A673 (cell line): ENCODE measurements around the gene MIER2. TPM values are rescaled to one million over a fixed set of nuclear protein-coding genes. Genes with fewer than 3 reads are reported as not detected.

Experiments used
- BruUV-seq: library from RNA; stranded (reverse); fragments of 400-500 nt; replicated peaks from 2 replicates; lab custom pipeline; 2021; lab: Mats Ljungman, UMichigan
- CTCF ChIA-PET: fragments of 300-600 bp; sonication (Branson Sonifier 250); formaldehyde crosslinking; loops from one replicate; lab custom pipeline; 2022; ENCODE audit warnings: antibody characterized with exemption; lab: Charles Lee
- POLR2A ChIA-PET: fragments of 300-600 bp; sonication (Branson Sonifier 250); formaldehyde crosslinking; loops from one replicate; lab custom pipeline; 2022; ENCODE audit warnings: antibody characterized with exemption; ENCODE audit not compliant: low non-redundant PET; lab: Charles Lee
- DNase-seq: peaks from one replicate; pipeline ENCODE4 v3.0.0-alpha.2; 2015; ENCODE audit warnings: low spot score
- H3K27ac ChIP-seq: fragments of 200-600 bp; sonication (generic); 2 replicates; pipeline ENCODE4 v1.5.1; 2016; ENCODE audit warnings: mixed run types, low read depth, mild to moderate bottlenecking, mixed read lengths, antibody characterized with exemption, low read length; ENCODE audit not compliant: poor library complexity, severe bottlenecking
- H3K27me3 ChIP-seq: fragments of 200-600 bp; sonication (generic); replicated peaks from 2 replicates; pipeline ENCODE4 v1.6.1; 2017; ENCODE audit warnings: mixed run types, low read depth, mild to moderate bottlenecking, mixed read lengths, antibody characterized with exemption, low read length; ENCODE audit not compliant: insufficient read depth, poor library complexity
- H3K36me3 ChIP-seq: fragments of 200-600 bp; sonication (generic); 2 replicates; pipeline ENCODE4 v1.6.1; 2016; ENCODE audit warnings: mixed run types, mild to moderate bottlenecking, mixed read lengths, antibody characterized with exemption, low read length; ENCODE audit not compliant: insufficient read depth, poor library complexity, severe bottlenecking
- H3K4me1 ChIP-seq: fragments of 200-600 bp; sonication (generic); 2 replicates; pipeline ENCODE4 v1.6.1; 2017; ENCODE audit warnings: mixed run types, mild to moderate bottlenecking, mixed read lengths, antibody characterized with exemption, low read length; ENCODE audit not compliant: insufficient read depth, poor library complexity, severe bottlenecking
- H3K4me3 ChIP-seq: fragments of 200-600 bp; sonication (generic); 2 replicates; pipeline ENCODE4 v1.5.1; 2016; ENCODE audit warnings: low read depth, mixed run types, mild to moderate bottlenecking, mixed read lengths, low read length; ENCODE audit not compliant: poor library complexity, severe bottlenecking
- H3K9me3 ChIP-seq: fragments of 200-600 bp; sonication (generic); 2 replicates; pipeline ENCODE4 v1.6.1; 2016; ENCODE audit warnings: mixed run types, low read depth, mild to moderate bottlenecking, mixed read lengths, antibody characterized with exemption, low read length; ENCODE audit not compliant: poor library complexity, severe bottlenecking
- EZH2 ChIP-seq: fragments of 200-600 bp; sonication (generic); IDR thresholded peaks from 2 replicates; pipeline ENCODE4 v1.6.1; 2017; ENCODE audit warnings: borderline replicate concordance, low read depth, mild to moderate bottlenecking, mixed read lengths, antibody characterized with exemption, low read length; ENCODE audit not compliant: poor library complexity, severe bottlenecking
- intact Hi-C: fragments of 100-400 bp; cut with micrococcal nuclease; formaldehyde crosslinking; loops from one replicate; pipeline ENCODE4 v1.10.0; 2022; ENCODE audit not compliant: unreplicated experiment
- total RNA-seq: library from RNA; stranded (reverse); gene quantifications from 2 replicates; pipeline ENCODE4 v1.2.3, GENCODE V29; 2021
- TF ChIP-seq, protein P1 (sequence below): fragments of 300-800, 200-600 bp; sonication (generic); conservative IDR thresholded peaks from 2 replicates; pipeline ENCODE4 v1.5.1; 2017; ENCODE audit warnings: low read depth, mild to moderate bottlenecking, antibody characterized with exemption, low read length, moderate library complexity, mixed read lengths

Gene MIER2
- total RNA-seq, 1 experiment from 2014 or later: 47.8 TPM

DNA sequence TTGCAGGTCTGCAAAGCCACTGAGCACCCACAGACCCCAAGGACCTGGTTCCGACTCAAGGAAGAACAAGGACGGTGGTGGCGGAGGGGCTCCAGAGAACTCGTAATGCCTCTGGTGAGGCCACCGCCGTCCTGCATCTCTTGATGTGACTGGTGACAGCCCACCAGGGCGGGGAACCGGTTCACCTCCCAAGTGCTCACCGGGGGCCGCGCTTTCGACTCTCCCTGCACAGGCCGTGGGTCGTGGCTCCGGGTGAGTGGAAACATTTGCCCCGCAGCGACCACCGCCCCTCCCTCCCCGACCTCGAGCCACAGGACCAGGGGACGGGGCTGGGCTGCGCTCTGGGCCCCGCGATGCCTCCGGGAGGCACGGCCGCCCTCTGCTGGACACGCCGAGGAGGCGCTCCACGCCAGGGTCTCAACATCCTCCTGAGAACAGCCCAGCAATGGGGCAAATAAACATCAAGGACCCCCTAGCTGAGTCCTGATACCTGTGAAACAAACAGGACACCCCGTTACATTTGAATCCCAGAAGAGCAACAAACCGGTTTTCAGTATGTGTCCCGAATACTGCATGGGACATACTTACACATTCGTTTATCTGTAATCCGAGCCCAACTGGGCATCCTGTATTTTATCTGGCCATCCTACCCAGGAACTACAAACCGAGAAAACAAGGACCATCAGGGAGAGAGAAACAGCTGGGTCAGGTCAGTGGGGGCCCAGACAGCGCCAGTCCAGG is 49.5 kb downstream of the MIER2 start:
- CTCF ChIA-PET: interaction anchor here (0.6 kb wide), 1 partner anchor 841 kb away, joined by 3 read pairs; no protein-coding TSS in a partner anchor
- peak; percentile 49 for DNase-seq
- H3K27me3 ChIP-seq: peaks cover 32% of the 10 kb centered on the region
- no peak overlapping the region for H3K27ac ChIP-seq
- H3K36me3 ChIP-seq: no peaks in the 10 kb centered on the region
- H3K4me3 ChIP-seq: no peak overlapping the region
- TF ChIP-seq, protein P1, sequence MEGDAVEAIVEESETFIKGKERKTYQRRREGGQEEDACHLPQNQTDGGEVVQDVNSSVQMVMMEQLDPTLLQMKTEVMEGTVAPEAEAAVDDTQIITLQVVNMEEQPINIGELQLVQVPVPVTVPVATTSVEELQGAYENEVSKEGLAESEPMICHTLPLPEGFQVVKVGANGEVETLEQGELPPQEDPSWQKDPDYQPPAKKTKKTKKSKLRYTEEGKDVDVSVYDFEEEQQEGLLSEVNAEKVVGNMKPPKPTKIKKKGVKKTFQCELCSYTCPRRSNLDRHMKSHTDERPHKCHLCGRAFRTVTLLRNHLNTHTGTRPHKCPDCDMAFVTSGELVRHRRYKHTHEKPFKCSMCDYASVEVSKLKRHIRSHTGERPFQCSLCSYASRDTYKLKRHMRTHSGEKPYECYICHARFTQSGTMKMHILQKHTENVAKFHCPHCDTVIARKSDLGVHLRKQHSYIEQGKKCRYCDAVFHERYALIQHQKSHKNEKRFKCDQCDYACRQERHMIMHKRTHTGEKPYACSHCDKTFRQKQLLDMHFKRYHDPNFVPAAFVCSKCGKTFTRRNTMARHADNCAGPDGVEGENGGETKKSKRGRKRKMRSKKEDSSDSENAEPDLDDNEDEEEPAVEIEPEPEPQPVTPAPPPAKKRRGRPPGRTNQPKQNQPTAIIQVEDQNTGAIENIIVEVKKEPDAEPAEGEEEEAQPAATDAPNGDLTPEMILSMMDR: peak; percentile 84
- no peak for TF ChIP-seq EZH2
- intact Hi-C loops: no loop called here
- peaks cover 8% of the 10 kb centered on the region for H3K4me1 ChIP-seq
- H3K9me3 ChIP-seq: no peaks in the 10 kb centered on the region
- BruUV-seq: no TSS peak
- POLR2A ChIA-PET: no interaction called here

DNA sequence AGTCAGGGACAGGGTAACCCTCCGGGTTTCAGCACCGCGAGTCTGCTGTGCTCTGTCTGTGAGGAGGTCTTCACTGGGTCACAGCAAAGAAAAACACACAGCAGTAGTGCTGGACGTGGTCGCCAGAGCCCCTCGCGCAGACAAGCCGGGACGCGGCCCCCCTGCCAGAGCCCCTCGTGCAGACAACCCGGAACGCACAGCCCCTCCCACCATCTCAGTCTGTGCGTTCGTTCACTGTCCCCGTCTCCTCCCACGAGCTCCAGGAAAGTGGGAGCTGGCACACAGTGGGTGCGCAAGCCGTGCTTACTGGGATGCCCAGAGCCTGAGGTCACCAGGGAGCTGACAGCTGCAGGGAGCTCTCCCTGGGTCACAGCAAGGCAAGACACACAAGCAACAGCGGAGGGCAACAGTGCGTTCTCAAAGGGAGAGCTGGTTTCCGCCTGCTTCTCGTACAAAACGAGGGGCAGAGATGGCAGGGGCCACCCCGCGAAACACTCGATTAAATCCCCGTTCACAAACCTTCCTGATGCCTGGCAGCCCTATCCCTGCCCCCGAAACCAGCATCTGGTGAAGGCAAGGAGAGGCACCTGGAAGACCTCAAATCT is 50.2 kb downstream of the MIER2 start:
- DNase-seq: no peak
- ChIA-PET POLR2A (no interaction called here), CTCF (interaction anchor here (0.6 kb wide), 1 partner anchor 842 kb away, joined by 3 read pairs; no protein-coding TSS in a partner anchor)
- H3K4me3 ChIP-seq: no peak overlapping the region
- BruUV-seq: no TSS peak
- H3K36me3 ChIP-seq: no peaks in the 10 kb centered on the region
- H3K9me3 ChIP-seq: no peaks in the 10 kb centered on the region
- H3K27me3 ChIP-seq: peaks cover 32% of the 10 kb centered on the region
- H3K27ac ChIP-seq: no peak overlapping the region
- peaks cover 8% of the 10 kb centered on the region for H3K4me1 ChIP-seq
- TF ChIP-seq, protein P1: no peak
- no peak for TF ChIP-seq EZH2
- intact Hi-C loops: no loop called here

DNA sequence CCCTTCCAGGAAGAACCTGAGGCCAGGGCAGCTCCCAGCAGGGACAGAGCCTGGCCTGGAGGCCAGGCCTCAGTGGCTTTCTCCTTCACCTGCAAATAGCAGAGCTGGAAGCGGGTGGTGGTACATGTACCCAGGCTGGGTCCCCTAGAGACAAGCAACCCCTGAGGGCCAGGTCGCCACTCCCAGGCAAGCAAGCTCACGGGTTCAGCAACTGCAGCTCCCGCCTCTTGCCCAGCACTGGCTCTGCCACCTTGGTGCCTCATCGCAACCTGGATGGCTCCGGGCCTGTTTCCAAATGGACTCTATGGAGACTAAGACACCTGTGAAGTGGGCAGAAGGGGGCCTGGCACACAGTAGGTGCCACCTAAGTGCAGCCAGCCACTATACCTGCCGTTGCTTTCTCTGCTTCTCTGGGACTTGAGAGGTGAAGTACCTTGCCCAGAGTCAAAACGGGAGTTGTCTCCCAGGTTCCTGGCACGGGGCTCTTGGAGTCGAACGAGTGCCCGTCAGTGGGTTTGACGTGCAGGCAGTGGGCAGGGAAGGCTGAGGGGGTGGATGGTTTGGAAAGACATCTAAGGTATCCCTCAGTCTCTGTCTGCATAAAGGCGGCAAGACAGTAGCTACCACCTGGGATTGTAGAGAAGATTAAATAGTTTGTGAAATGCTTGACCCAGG is 51.0 kb downstream of the MIER2 start:
- intact Hi-C loops: no loop called here
- H3K27me3 ChIP-seq: peaks cover 32% of the 10 kb centered on the region
- CTCF ChIA-PET: no interaction called here
- H3K4me1 ChIP-seq: peaks cover 8% of the 10 kb centered on the region
- no peaks in the 10 kb centered on the region for H3K36me3 ChIP-seq
- no peak overlapping the region for H3K4me3 ChIP-seq
- POLR2A ChIA-PET: no interaction called here
- H3K27ac ChIP-seq: no peak overlapping the region
- no TSS peak for BruUV-seq
- TF ChIP-seq, protein P1: no peak
- TF ChIP-seq EZH2: no peak
- no peaks in the 10 kb centered on the region for H3K9me3 ChIP-seq
- no peak for DNase-seq
